GM12892 (cell line): Measurements from ENCODE around the gene ZNF79.

Experiments used
- POLR2A ChIP-seq: IDR thresholded peaks from 2 replicates; pipeline ENCODE4 v1.6.1; 2011; ENCODE audit warnings: low read depth, low read length, control low read depth
- POLR2AphosphoS5 ChIP-seq: IDR thresholded peaks from 2 replicates; pipeline ENCODE4 v1.6.1; 2011; ENCODE audit warnings: low read depth, low read length, control low read depth
- TAF1 ChIP-seq: IDR thresholded peaks from 2 replicates; pipeline ENCODE4 v1.6.1; 2011; ENCODE audit warnings: low read depth, mild to moderate bottlenecking, control low read depth, low read length, borderline replicate concordance

GRCh38 chr9:127396808-127397645, 27.2 kb upstream of the ZNF79 start, which contains the start of gene SLC2A8:
- TF ChIP-seq TAF1 (peak; percentile 29; the same call in 1 of the 2 replicates), POLR2A (peak; percentile 4; the same call in 1 of the 2 replicates), POLR2AphosphoS5 (no peak)
